GM23338 (cell line): ENCODE measurements around the gene SPEM2. TPM values are rescaled to one million over a fixed set of nuclear protein-coding genes. Genes with fewer than 3 reads are reported as not detected.

ENCODE experiments used
- ATAC-seq: fragments of 200-7000 bp; cut with Tn5 transposase; 3 replicates; pipeline ENCODE4 v1.9.1; 2020
- DNase-seq: peaks from one replicate; pipeline ENCODE4 v3.0.0-alpha.2; 2015; ENCODE audit warnings: low spot score
- H2AFZ ChIP-seq: fragments of 200-600 bp; sonication (generic); 2 replicates; pipeline ENCODE4 v1.8.0; 2016; ENCODE audit warnings: antibody characterized with exemption, mild to moderate bottlenecking, moderate library complexity
- H3F3A ChIP-seq: fragments of 200-600 bp; sonication (generic); replicated peaks from 2 replicates; pipeline ENCODE4 v1.8.0; 2017; ENCODE audit warnings: antibody characterized with exemption, mixed run types, low read depth
- H3K27ac ChIP-seq: fragments of 200-600 bp; sonication (generic); 2 replicates; pipeline ENCODE4 v1.6.1; 2016; ENCODE audit warnings: low read depth
- H3K27me3 ChIP-seq: fragments of 200-600 bp; sonication (generic); 2 replicates; pipeline ENCODE4 v1.8.0; 2016; ENCODE audit warnings: mild to moderate bottlenecking, mixed run types, moderate library complexity; ENCODE audit not compliant: insufficient read depth
- H3K36me3 ChIP-seq: fragments of 200-600 bp; sonication (generic); 2 replicates; pipeline ENCODE4 v1.8.0; 2016; ENCODE audit warnings: mild to moderate bottlenecking; ENCODE audit not compliant: insufficient read depth
- H3K4me1 ChIP-seq: fragments of 200-600 bp; sonication (generic); 2 replicates; pipeline ENCODE4 v1.8.0; 2016; ENCODE audit warnings: mild to moderate bottlenecking, moderate library complexity; ENCODE audit not compliant: insufficient read depth
- H3K4me2 ChIP-seq: fragments of 200-600 bp; sonication (generic); 2 replicates; pipeline ENCODE4 v1.7.1; 2017; ENCODE audit warnings: mixed run types
- H3K4me3 ChIP-seq: fragments of 200-600 bp; sonication (generic); 2 replicates; pipeline ENCODE4 v1.6.1; 2016; ENCODE audit warnings: mixed run types
- H3K79me2 ChIP-seq: fragments of 200-600 bp; sonication (generic); replicated peaks from 2 replicates; pipeline ENCODE4 v1.8.0; 2017; ENCODE audit warnings: mild to moderate bottlenecking; ENCODE audit not compliant: insufficient read depth
- H3K9me2 ChIP-seq: fragments of 200-600 bp; sonication (generic); 2 replicates; pipeline ENCODE4 v1.8.0; 2017; ENCODE audit not compliant: insufficient read depth
- H4K20me1 ChIP-seq: fragments of 200-600 bp; sonication (generic); replicated peaks from 2 replicates; pipeline ENCODE4 v1.8.0; 2017; ENCODE audit warnings: mild to moderate bottlenecking; ENCODE audit not compliant: insufficient read depth
- H3K27ac Mint-ChIP-seq: 2 replicates; pipeline ENCODE4 v1.8.0; 2020; ENCODE audit warnings: inconsistent platforms, mild to moderate bottlenecking, moderate library complexity, mixed read lengths
- H3K27me3 Mint-ChIP-seq: 3 replicates; pipeline ENCODE4 v1.8.0; 2022; ENCODE audit warnings: low read depth, mild to moderate bottlenecking, moderate library complexity, mixed read lengths, inconsistent platforms; ENCODE audit not compliant: insufficient read depth, poor library complexity
- H3K36me3 Mint-ChIP-seq: 3 replicates; pipeline ENCODE4 v1.8.0; 2021; ENCODE audit warnings: low read depth, mild to moderate bottlenecking, inconsistent platforms, moderate library complexity, mixed read lengths
- H3K4me1 Mint-ChIP-seq: 3 replicates; pipeline ENCODE4 v1.8.0; 2020; ENCODE audit warnings: mild to moderate bottlenecking, inconsistent platforms, mixed read lengths
- H3K4me3 Mint-ChIP-seq: 3 replicates; pipeline ENCODE4 v1.8.0; 2021; ENCODE audit warnings: moderate library complexity, mild to moderate bottlenecking, inconsistent platforms, mixed read lengths
- H3K9me3 Mint-ChIP-seq: 3 replicates; pipeline ENCODE4 v1.8.0; 2020; ENCODE audit warnings: moderate library complexity, mild to moderate bottlenecking, inconsistent platforms, mixed read lengths
- STAT1 ChIP-seq: IDR thresholded peaks from one replicate; pipeline ENCODE4 v1.6.1; 2016; ENCODE audit warnings: antibody characterized with exemption; ENCODE audit not compliant: unreplicated experiment
- ZNF114 ChIP-seq: fragments of 250-450 bp; sonication (Bioruptor Pico); IDR thresholded peaks from 2 replicates; pipeline ENCODE4 v1.5.0; 2020; ENCODE audit warnings: mild to moderate bottlenecking, moderate library complexity
- polyA plus RNA-seq: library from polyadenylated mRNA; unstranded; fragments of >200 nt; fragmentation: Nextera tagmentation; extraction: Ambion mirVana; gene quantifications from 2 replicates; pipeline ENCODE4 v1.2.1, GENCODE V29; 2016
- total RNA-seq: library from RNA; depleted of rRNA; stranded (reverse); fragments of >200 nt; shearing (Covaris generic); gene quantifications from 2 replicates; pipeline ENCODE4 v1.2.3, GENCODE V29; 2014
- TF ChIP-seq, protein P1 (sequence below), 2 experiments: fragments of 200-600 bp in 1 of 2; sonication (generic) in 1 of 2; conservative IDR thresholded peaks; 2 replicates each; pipeline versions ENCODE4 v1.5.1 to v1.6.1; 2016 to 2017; ENCODE audit warnings: antibody characterized with exemption in 2 of 2, low read depth in 2 of 2, mild to moderate bottlenecking in 2 of 2, moderate library complexity in 1 of 2
- TF ChIP-seq, protein P2 (sequence below): fragments of 250-450 bp; sonication (Bioruptor Pico); IDR thresholded peaks from 2 replicates; pipeline ENCODE4 v1.5.0; 2020; ENCODE audit warnings: mild to moderate bottlenecking, moderate library complexity

Gene SPEM2
- total and polyA plus RNA-seq, 2 experiments from 2014 or later, result not detected

DNA sequence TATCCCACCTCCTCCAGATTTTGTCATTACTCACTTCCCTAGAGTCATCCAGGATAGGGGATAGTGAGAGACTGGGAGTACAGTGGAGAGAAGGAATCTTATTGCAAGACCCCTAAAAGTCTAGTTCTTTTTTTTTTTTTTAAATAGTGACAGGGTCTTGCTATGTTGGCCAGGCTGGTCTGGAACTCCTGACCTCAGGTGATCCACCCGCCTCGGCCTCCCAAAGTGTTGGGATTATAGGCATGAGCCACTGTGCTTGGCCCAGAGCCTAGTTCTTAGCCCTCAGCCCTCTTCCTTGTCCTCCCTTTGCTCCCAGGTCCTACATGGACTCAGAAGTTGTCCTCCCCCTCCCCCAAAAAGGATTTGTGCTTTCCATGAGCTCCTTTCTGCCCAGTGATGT, 16.7 kb downstream of the SPEM2 start:
- Histone ChIP-seq H2AFZ (no peak overlapping the region), H3K79me2 (no peaks in the 10 kb centered on the region), H3K9me2 (no peaks in the 10 kb centered on the region), H4K20me1 (peaks cover 3% of the 10 kb centered on the region; the same call in 1 of the 2 replicates), H3K4me1 (peaks cover 42% of the 10 kb centered on the region), H3K36me3 (no peaks in the 10 kb centered on the region), H3K27me3 (peaks cover 57% of the 10 kb centered on the region), H3K4me2 (peak overlapping the region; percentile 76; the same call in 1 of the 2 replicates), H3F3A (peaks cover 51% of the 10 kb centered on the region), H3K4me3 (no peak overlapping the region), H3K27ac (no peak overlapping the region)
- peak overlapping the region; percentile 96; the same call in 1 of the 3 replicates for H3K4me3 Mint-ChIP-seq
- no peaks in the 10 kb centered on the region; the same call in 2 of the 3 replicates for H3K36me3 Mint-ChIP-seq
- H3K27me3 Mint-ChIP-seq, result peaks cover 49% of the 10 kb centered on the region
- peaks cover 44% of the 10 kb centered on the region for H3K4me1 Mint-ChIP-seq
- TF ChIP-seq ZNF114 (CRISPR knock-in tag) (no peak), STAT1 (no peak)
- TF ChIP-seq, protein P1, sequence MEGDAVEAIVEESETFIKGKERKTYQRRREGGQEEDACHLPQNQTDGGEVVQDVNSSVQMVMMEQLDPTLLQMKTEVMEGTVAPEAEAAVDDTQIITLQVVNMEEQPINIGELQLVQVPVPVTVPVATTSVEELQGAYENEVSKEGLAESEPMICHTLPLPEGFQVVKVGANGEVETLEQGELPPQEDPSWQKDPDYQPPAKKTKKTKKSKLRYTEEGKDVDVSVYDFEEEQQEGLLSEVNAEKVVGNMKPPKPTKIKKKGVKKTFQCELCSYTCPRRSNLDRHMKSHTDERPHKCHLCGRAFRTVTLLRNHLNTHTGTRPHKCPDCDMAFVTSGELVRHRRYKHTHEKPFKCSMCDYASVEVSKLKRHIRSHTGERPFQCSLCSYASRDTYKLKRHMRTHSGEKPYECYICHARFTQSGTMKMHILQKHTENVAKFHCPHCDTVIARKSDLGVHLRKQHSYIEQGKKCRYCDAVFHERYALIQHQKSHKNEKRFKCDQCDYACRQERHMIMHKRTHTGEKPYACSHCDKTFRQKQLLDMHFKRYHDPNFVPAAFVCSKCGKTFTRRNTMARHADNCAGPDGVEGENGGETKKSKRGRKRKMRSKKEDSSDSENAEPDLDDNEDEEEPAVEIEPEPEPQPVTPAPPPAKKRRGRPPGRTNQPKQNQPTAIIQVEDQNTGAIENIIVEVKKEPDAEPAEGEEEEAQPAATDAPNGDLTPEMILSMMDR (conservative IDR thresholded peaks at IDR 0.05; ENCODE audit: low read depth in 2 of 2), result no peak
- TF ChIP-seq, protein P2, sequence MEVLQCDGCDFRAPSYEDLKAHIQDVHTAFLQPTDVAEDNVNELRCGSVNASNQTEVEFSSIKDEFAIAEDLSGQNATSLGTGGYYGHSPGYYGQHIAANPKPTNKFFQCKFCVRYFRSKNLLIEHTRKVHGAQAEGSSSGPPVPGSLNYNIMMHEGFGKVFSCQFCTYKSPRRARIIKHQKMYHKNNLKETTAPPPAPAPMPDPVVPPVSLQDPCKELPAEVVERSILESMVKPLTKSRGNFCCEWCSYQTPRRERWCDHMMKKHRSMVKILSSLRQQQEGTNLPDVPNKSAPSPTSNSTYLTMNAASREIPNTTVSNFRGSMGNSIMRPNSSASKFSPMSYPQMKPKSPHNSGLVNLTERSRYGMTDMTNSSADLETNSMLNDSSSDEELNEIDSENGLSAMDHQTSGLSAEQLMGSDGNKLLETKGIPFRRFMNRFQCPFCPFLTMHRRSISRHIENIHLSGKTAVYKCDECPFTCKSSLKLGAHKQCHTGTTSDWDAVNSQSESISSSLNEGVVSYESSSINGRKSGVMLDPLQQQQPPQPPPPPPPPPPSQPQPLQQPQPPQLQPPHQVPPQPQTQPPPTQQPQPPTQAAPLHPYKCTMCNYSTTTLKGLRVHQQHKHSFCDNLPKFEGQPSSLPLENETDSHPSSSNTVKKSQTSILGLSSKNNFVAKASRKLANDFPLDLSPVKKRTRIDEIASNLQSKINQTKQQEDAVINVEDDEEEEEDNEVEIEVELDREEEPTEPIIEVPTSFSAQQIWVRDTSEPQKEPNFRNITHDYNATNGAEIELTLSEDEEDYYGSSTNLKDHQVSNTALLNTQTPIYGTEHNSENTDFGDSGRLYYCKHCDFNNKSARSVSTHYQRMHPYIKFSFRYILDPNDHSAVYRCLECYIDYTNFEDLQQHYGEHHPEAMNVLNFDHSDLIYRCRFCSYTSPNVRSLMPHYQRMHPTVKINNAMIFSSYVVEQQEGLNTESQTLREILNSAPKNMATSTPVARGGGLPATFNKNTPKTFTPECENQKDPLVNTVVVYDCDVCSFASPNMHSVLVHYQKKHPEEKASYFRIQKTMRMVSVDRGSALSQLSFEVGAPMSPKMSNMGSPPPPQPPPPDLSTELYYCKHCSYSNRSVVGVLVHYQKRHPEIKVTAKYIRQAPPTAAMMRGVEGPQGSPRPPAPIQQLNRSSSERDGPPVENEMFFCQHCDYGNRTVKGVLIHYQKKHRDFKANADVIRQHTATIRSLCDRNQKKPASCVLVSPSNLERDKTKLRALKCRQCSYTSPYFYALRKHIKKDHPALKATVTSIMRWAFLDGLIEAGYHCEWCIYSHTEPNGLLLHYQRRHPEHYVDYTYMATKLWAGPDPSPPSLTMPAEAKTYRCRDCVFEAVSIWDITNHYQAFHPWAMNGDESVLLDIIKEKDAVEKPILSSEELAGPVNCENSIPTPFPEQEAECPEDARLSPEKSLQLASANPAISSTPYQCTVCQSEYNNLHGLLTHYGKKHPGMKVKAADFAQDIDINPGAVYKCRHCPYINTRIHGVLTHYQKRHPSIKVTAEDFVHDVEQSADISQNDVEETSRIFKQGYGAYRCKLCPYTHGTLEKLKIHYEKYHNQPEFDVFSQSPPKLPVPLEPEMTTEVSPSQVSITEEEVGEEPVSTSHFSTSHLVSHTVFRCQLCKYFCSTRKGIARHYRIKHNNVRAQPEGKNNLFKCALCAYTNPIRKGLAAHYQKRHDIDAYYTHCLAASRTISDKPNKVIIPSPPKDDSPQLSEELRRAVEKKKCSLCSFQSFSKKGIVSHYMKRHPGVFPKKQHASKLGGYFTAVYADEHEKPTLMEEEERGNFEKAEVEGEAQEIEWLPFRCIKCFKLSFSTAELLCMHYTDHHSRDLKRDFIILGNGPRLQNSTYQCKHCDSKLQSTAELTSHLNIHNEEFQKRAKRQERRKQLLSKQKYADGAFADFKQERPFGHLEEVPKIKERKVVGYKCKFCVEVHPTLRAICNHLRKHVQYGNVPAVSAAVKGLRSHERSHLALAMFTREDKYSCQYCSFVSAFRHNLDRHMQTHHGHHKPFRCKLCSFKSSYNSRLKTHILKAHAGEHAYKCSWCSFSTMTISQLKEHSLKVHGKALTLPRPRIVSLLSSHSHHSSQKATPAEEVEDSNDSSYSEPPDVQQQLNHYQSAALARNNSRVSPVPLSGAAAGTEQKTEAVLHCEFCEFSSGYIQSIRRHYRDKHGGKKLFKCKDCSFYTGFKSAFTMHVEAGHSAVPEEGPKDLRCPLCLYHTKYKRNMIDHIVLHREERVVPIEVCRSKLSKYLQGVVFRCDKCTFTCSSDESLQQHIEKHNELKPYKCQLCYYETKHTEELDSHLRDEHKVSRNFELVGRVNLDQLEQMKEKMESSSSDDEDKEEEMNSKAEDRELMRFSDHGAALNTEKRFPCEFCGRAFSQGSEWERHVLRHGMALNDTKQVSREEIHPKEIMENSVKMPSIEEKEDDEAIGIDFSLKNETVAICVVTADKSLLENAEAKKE (CRISPR knock-in tag), result no peak
- DNase-seq (no peak), ATAC-seq (no peak)
- H3K27ac Mint-ChIP-seq, result no peak overlapping the region
- no peaks in the 10 kb centered on the region for H3K9me3 Mint-ChIP-seq
